ENCODE results near the gene ST8SIA5.

GRCh38 chr18:46652372-46652771 is 104.5 kb downstream of the ST8SIA5 start:
- no peak for TF ChIP-seq CTCF (IDR thresholded peaks at IDR 0.05)
- TF ChIP-seq POLR2A (IDR thresholded peaks at IDR 0.05) = no peak
- TF ChIP-seq EP300 (IDR thresholded peaks at IDR 0.05) = no peak
